GM12878 (cell line): ENCODE results near the gene F2RL3. TPM values are rescaled to one million over a fixed set of nuclear protein-coding genes. Genes with fewer than 3 reads are reported as not detected.

ENCODE experiments used
- ATAC-seq: fragments of 200-7000 bp; cut with Tn5 transposase; 3 replicates; pipeline ENCODE4 v1.9.1; 2020; ENCODE audit warnings: mild to moderate bottlenecking, moderate library complexity
- BruUV-seq: library from RNA; stranded (reverse); fragments of 400-500 nt; replicated peaks from 2 replicates; lab custom pipeline; 2021; lab: Mats Ljungman, UMichigan
- CTCF ChIA-PET: fragments of 300-600 bp; sonication (Branson Sonifier 250); formaldehyde crosslinking; extraction: SDS; loops from one replicate; lab custom pipeline; 2021; ENCODE audit warnings: inconsistent platforms; lab: Yijun Ruan, JAX
- POLR2A ChIA-PET: fragments of 350-600 bp; formaldehyde crosslinking; extraction: SDS; loops from one replicate; lab custom pipeline; 2021; ENCODE audit warnings: inconsistent platforms; lab: Charles Lee
- RAD21 ChIA-PET: fragments of 300-600 bp; sonication (Branson Sonifier 250); formaldehyde crosslinking; loops from one replicate; lab custom pipeline; 2023; ENCODE audit warnings: antibody characterized with exemption; ENCODE audit not compliant: unreplicated experiment; lab: Charles Lee
- SMC1A ChIA-PET: fragments of 300-600 bp; sonication (Branson Sonifier 250); formaldehyde crosslinking; loops from one replicate; lab custom pipeline; 2023; ENCODE audit not compliant: unreplicated experiment, uncharacterized antibody; lab: Charles Lee
- DNase-seq: peaks from one replicate; pipeline ENCODE4 v3.0.0-alpha.2; 2011; ENCODE audit warnings: low read depth, low spot score
- FAIRE-seq: peaks from 3 replicates; lab custom pipeline; 2011; peaks lifted over from hg19 to GRCh38; lab: Jason Lieb, UNC
- H2AFZ ChIP-seq: 2 replicates; pipeline ENCODE4 v1.6.0; 2011; ENCODE audit warnings: low read depth, low read length, control low read depth; ENCODE audit not compliant: control insufficient read depth
- H3K27ac ChIP-seq: 2 replicates; pipeline ENCODE4 v1.5.1; 2011; ENCODE audit warnings: control low read depth; ENCODE audit not compliant: control insufficient read depth, insufficient read depth
- H3K27me3 ChIP-seq, 2 experiments: replicated peaks in 1 of 2; 2 replicates each; pipeline versions ENCODE4 v1.6.0 to v1.6.1; 2011; ENCODE audit warnings: low read length in 1 of 2; ENCODE audit not compliant: control insufficient read depth in 2 of 2, insufficient read depth in 2 of 2
- H3K36me3 ChIP-seq, 2 experiments: 2 replicates each; pipeline ENCODE4 v1.5.1; 2011; ENCODE audit warnings: low read length in 1 of 2; ENCODE audit not compliant: control insufficient read depth in 2 of 2, insufficient read depth in 2 of 2
- H3K4me1 ChIP-seq: 2 replicates; pipeline ENCODE4 v1.6.1; 2011; ENCODE audit warnings: mild to moderate bottlenecking, low read length, moderate library complexity, mixed read lengths; ENCODE audit not compliant: control insufficient read depth, insufficient read depth
- H3K4me2 ChIP-seq: 2 replicates; pipeline ENCODE4 v1.6.0; 2011; ENCODE audit warnings: control low read depth; ENCODE audit not compliant: control insufficient read depth, insufficient read depth
- H3K4me3 ChIP-seq: fragments of 200-600 bp; sonication (generic); 2 replicates; pipeline ENCODE4 v1.5.1; 2016
- H3K79me2 ChIP-seq: 2 replicates; pipeline ENCODE4 v1.6.0; 2011; ENCODE audit warnings: low read length; ENCODE audit not compliant: control insufficient read depth, insufficient read depth
- H3K9ac ChIP-seq: 2 replicates; pipeline ENCODE4 v1.8.0; 2011; ENCODE audit warnings: low read length, control low read depth, mixed read lengths; ENCODE audit not compliant: control insufficient read depth, insufficient read depth
- H3K9me3 ChIP-seq: replicated peaks from 3 replicates; pipeline ENCODE4 v1.5.1; 2011; ENCODE audit warnings: mild to moderate bottlenecking, low read length; ENCODE audit not compliant: control insufficient read depth, insufficient read depth
- H4K20me1 ChIP-seq: 2 replicates; pipeline ENCODE4 v1.6.0; 2011; ENCODE audit not compliant: control insufficient read depth, insufficient read depth
- CREM ChIP-seq: IDR thresholded peaks from 2 replicates; pipeline ENCODE4 v1.6.1; 2014; ENCODE audit warnings: antibody characterized with exemption, low read depth
- EP300 ChIP-seq, 2 experiments: fragments of 150-350 bp in 1 of 2; IDR thresholded peaks; 2 replicates each; pipeline ENCODE4 v1.6.1; 2011 to 2012; ENCODE audit warnings: low read depth in 2 of 2, low read length in 2 of 2, borderline replicate concordance in 1 of 2, improper control_type of control experiment in 1 of 2, inconsistent platforms in 1 of 2; ENCODE audit not compliant: control insufficient read depth in 1 of 2
- HSF1 ChIP-seq: fragments of 150-350 bp; IDR thresholded peaks from 2 replicates; pipeline ENCODE4 v1.6.1; 2014; ENCODE audit warnings: mild to moderate bottlenecking, low read depth, low read length
- IKZF2 ChIP-seq, 2 experiments: fragments of 450-650 bp; IDR thresholded peaks; 2 replicates each; pipeline ENCODE4 v1.6.1; 2017; ENCODE audit warnings: mild to moderate bottlenecking in 2 of 2, moderate library complexity in 2 of 2
- IRF5 ChIP-seq: fragments of 450-650 bp; IDR thresholded peaks from 2 replicates; pipeline ENCODE4 v1.6.1; 2017; ENCODE audit warnings: borderline replicate concordance
- MAX ChIP-seq: IDR thresholded peaks from 2 replicates; pipeline ENCODE4 v1.6.1; 2012; ENCODE audit warnings: low read depth, low read length, improper control_type of control experiment
- POLR2AphosphoS5 ChIP-seq: IDR thresholded peaks from 2 replicates; pipeline ENCODE4 v1.6.1; 2011; ENCODE audit warnings: mild to moderate bottlenecking, low read length, inconsistent platforms
- WGBS: methylation state at CpG from one replicate; pipeline ENCODE4 v1.1.6; 2016; ENCODE audit warnings: low lambda C conversion rate; ENCODE audit not compliant: insufficient replicate concordance, insufficient coverage; ENCODE audit errors: missing lambda C conversion rate; 5-methylcytosine and 5-hydroxymethylcytosine counted together
- in situ Hi-C: fragments of 300-500 bp; cut with MboI; formaldehyde crosslinking; loops from 9 replicates; pipeline ENCODE4 v1.14.3; 2018; ENCODE audit warnings: mixed read lengths
- intact Hi-C: fragments of 100-400 bp; cut with micrococcal nuclease; formaldehyde crosslinking; loops from one replicate; pipeline ENCODE4 v1.14.2; 2022; ENCODE audit not compliant: unreplicated experiment
- polyA plus RNA-seq, 11 experiments: library from polyadenylated mRNA; depleted of rRNA in 4 of 11; unstranded in 6 of 11; stranded (reverse) in 5 of 11; fragments of >200 nt; fragmentation: Nextera tagmentation in 4 of 11; fragmentation: Illumina TruSeq in 1 of 11; extraction: Ambion mirVana in 4 of 11; extraction: Trizol in 1 of 11; gene quantifications; 1 replicate in 1 of 11; 2 replicates in 10 of 11; pipeline versions ENCODE4 v1.2.1 to v1.2.3, GENCODE V29; 2011 to 2016; ENCODE audit warnings: inconsistent platforms in 2 of 11, missing spikeins in 2 of 11, low read depth in 1 of 11
- total RNA-seq, 4 experiments: library from RNA; depleted of rRNA in 3 of 4; stranded (reverse); fragments of >200 nt in 3 of 4; fragmentation: Illumina TruSeq in 1 of 4; extraction: Trizol in 1 of 4; gene quantifications; 2 replicates each; pipeline versions ENCODE4 v1.2.1 to v1.2.3, GENCODE V29; 2013 to 2021

F2RL3 gene
- total and polyA plus RNA-seq, 10 of the 15 experiments (the other 5 are each of a cell fraction or from before 2014, with no cell fraction given): 0.01 to 1.2 (median 0.29) TPM

GRCh38 chr19:16927883-16928282, 39.1 kb downstream of the F2RL3 start:
- no peaks in the 10 kb centered on the region for H3K36me3 ChIP-seq
- H3K4me3 ChIP-seq: no peak overlapping the region
- H4K20me1 ChIP-seq: no peaks in the 10 kb centered on the region
- ATAC-seq (no peak), FAIRE-seq (no peak), DNase-seq (no peak)
- TF ChIP-seq HSF1 (no peak), EP300 (IDR thresholded peaks at IDR 0.05; ENCODE audit: borderline replicate concordance in 1 of 2, control insufficient read depth in 1 of 2, low read depth in 2 of 2, low read length in 2 of 2) (no peak), IKZF2 (IDR thresholded peaks at IDR 0.05) (no peak), POLR2AphosphoS5 (no peak), IRF5 (no peak), CREM (no peak), MAX (no peak)
- no peak overlapping the region for H3K9ac ChIP-seq
- no peaks in the 10 kb centered on the region for H3K4me1 ChIP-seq
- intact Hi-C loops: no loop called here
- ChIA-PET SMC1A (no interaction called here), CTCF (no interaction called here), RAD21 (no interaction called here), POLR2A (no interaction called here)
- no peak overlapping the region for H3K4me2 ChIP-seq
- BruUV-seq: no TSS peak
- H3K79me2 ChIP-seq: no peaks in the 10 kb centered on the region
- H3K9me3 ChIP-seq: no peaks in the 10 kb centered on the region; the same call in 2 of the 3 replicates
- in situ Hi-C loops: no loop called here
- WGBS: 51% methylated on average over 13 of the region's 13 CpGs
- no peak overlapping the region for H2AFZ ChIP-seq
- H3K27me3 ChIP-seq: no peaks in the 10 kb centered on the region
- no peak overlapping the region for H3K27ac ChIP-seq
